HuH-7 (cell line): ENCODE data around the gene ZNF511.

Experiments used
- DNase-seq: peaks from one replicate; pipeline ENCODE4 v3.0.0; 2011; ENCODE audit warnings: low spot score

ZNF511 gene

DNA sequence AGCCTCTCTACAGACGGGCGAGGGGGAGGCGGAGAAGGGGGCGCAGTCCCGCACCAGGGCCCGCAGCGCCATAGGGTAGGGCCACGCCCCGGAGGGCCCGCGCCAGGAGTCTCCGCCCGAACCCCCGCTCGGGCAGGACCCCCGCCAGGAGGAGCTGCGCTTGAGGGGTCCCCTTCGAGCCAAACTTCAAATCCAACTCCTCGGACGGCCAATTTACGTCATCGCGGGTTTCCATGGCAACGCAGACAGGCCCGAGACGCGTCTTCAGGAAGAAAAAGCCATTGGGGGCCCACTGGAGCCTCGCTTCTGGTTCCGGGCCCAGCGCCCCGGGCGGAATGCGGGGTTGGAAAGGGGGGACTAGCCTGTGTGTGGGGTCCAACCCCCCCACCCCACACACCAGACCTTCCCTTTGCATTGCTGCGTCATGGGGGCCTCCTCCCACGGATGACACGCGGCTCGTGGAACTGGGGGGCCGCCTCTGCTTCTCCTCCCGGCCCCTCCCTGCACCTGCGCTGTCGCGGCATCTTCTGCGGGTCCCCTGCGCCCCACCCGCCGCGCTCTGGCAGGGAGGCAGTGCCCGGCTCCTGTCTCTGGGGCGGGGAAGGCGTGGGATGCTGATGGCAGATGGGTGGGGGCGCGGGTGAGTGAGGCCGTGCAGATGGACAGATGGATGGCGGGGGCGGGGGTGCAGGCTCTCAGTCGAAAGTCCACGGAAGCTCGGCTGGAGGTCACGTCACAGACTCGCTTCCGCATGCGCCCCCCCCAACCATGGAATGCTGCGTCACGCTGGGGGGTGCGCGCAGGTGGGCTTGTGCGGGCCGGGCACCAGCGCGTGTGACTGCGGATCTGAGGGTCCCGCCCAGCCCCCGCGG is 26.8 kb downstream of the ZNF511 start:
- DNase-seq, result no peak

DNA sequence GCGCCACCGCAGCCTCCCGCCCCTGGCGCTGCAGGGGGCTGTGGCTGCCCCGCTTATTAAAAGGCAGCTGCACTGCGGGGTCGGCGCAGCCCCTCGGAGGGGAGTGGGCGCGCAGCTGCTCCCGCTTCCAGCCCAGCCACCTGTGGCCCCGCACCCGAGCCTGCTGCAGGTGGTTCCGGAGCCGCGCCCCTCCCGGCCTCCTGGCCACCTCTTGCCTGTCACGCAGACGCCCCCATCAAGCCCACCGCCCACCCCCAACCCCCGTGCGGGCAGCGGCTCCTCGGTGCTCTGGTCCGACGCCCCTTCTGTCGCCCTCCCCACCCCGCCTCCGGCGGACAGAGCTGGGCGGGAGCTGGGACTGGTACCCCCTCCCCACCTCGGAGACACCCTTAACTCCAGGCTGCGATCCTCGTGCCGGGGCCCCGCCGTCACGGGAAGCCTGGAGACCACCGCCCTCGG is 27.4 kb downstream of the ZNF511 start:
- DNase-seq, result no peak

DNA sequence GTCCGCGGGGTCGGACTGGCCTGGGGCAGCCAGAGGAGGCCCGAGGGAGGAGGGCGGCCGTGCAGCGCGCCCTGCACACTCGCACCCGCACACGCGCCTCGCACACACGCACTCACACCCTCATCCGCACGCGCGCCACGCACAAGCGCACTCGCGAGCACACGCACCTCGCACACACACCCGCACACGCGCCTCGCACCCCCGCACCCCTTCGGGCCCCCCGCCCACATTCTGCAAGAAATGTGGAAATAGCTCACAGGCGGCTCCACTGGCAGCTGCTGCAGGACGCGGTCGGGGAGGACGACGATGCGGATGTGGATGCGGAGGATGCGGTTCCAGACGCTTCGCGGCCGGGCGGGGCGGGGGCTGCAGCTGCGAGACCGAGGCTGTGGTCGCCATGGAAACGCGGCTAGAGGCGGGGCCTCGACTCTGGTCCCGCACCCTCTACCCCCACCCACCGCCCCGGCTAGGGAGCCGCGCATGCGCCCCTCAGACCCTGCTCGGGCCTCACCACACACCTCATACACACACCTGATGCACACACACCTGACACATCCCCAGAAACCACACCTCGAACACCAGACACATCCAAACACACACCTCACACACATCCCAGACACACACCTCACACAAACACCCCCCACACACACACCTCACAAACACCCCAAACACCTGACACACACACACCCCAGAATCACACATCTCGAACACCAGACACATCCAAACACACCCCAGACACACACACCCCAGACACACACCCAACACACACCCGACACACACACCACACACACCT is 28.1 kb downstream of the ZNF511 start, which contains the start of gene CALY:
TSS of gene CALY (minus strand) at position 320 of the 793 bp plus-strand sequence. CDS start 7,907 bp downstream, outside the sequence.
- peak; percentile 67 for DNase-seq

DNA sequence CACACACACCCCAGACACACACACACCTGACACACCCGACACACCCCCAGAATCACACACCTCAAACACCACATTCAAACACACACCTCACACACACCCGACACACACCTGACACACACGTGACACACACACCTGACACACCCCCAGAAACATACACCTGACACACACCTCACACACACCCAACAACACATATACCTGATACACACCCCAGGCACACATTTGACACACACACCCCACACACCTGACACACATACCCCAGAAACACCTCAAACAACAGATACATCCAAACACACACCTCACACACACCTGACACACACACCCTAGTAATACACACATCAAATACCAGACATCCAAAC is 28.6 kb downstream of the ZNF511 start:
- DNase-seq, result no peak

DNA sequence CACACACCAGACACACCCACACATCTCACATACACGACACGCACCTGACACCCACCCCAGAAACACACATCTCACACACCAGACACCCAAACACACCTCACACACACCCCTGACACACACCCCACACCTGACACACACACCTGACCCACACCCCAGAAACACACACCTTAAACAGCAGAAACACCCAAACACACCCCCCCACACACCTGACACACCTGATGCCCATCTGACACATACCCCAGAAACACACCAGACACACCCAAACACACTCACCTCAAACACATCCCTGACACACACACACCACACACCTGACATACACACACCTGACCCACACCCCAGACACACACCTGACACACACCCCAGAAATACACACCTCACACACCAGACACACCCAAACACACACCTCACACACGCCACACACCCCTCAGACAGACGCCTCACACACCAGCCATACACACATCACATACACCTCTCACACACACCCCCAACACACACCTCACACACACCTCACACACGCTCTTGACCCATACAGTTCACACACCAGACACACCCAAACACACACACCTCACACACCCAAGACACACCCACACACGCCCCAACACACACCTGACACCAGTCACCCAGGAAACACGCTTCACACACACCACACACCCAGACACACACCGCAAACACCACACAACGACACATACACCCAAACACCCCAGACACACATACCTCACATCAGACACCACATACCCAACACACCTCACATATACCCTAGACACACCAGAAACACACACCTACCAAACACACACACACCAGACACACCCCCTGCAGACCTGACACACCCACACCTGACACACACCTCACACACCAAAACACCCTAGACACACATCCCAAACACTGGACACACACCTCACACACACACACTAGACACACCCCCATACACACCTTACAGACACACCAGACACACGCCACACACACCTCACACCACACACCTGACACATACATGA is 29.7 kb downstream of the ZNF511 start:
- no peak for DNase-seq

DNA sequence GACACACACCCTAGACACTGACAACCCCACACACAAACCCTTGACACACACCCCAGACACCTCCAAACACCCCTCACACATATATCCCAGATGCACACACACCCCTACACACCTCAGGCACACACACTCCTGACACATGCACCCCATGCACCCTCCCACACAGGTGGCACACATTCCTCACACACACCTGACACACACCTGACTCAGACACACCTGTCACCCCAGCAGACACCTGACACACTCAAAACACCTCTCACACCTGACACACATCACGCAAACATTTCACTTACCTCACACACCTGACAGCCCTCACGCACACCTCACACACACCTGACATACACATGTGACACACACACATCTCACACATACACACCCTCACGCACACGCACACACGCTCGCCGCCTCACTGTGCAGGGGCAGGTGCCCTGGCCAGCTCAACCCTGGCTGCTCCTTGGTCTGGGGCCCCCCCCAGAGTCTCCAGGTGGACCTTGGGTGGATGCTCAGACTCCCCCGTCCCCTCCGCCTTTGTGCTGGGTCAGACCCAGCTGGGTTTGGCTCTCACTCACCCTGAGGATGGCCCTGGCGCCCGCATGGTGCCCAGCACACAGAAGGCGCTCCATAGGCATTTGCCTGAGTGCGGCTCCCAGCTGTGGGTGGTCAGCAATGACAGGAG is 31.1 kb downstream of the ZNF511 start:
- no peak for DNase-seq

DNA sequence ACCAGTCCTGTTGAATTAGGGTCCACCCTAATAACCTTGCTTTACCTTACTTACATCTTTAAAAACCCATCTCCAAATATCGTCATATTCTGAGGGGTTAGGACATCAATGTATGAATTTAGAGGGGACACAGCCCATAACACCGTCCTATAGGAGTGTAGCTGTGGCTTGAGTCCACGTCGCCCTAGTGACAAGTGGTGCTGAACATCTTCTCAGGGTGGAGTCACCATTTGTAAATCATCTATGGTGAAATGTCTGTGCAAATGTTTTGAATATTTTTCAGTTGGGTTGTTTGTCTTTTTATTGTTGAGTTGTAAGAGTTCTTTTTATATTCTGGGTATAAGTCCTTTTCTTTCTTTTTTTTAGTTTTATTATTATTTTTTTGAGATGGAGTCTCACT is 33.3 kb downstream of the ZNF511 start:
- no peak for DNase-seq

DNA sequence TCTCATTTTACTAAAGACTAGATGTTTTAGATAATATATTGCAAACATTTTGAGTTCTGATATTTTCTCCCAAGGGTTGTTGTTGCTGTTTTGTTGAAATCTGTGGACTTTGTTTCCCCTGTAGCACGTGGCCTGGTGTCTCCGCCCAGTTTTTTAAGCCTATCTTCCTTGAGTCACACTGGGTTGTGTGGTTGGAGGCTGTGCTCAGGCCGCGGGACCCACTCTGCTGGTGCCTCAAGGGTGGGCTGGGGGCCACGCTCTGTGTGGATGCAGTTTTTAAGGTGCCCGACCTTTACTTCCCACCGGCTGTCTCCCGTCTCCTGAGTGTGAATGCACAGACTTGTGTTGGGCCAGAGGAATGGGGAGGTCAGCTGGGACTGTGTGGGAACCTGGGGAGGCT is 34.2 kb downstream of the ZNF511 start:
- no peak for DNase-seq

DNA sequence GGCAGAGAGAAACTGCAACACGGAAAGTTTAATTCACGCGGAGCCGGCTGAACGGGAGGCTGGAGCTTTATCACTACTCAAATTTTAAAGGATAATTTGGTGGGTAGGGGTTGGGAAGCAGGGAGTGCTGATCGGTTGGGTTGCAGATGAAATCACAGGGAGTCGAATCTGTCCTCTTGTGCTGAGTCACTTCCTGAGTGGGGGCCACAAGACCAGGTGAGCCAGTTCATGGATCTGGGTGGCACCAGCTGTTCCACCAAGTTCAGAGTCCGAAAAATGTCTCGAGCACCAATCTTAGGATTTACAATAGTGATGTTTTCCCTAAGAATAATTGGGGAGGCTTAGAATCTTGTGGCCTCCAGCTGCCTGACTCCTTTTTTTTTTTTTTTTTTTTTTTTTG is 34.8 kb downstream of the ZNF511 start:
- no peak for DNase-seq

DNA sequence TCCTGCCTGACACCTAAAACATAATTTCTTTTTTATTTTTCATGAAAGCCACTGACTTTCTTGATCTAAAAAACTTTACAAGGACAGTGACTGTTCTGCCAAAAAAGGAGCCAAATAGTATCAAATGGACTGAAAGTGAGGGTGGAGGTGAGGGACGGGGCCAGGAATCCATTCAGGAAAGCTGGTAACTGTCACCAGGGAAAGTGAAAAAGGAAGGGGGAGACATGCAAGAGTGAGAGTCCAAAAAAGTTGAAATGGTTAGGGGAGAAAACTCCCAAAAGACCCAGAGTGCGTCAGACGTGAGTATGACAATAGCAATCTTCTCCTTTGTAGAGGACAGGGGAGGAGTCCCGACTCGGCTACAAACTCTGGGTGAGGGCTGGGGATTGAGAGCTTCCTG is 35.5 kb downstream of the ZNF511 start:
- DNase-seq, result no peak

DNA sequence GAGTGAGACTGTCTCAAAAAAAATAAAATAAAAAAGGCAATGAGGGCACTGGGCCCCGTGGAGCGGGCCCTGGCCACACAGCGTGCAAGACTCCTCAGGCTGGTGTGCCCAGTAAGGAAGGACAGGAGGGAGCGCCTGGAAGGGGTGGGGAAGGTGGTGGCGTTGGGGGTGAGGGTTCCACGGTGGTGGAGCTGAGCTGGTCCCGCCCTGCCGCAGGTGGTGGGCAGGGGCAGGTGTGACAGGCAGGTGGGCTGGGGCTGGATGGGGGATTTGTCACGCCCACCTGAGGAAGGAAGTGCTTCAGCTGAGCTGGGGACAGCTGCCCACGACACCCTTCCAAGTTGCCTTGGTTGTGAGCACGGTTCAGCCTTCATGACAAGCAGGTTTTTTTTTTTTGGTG is 37.7 kb downstream of the ZNF511 start:
- no peak for DNase-seq

DNA sequence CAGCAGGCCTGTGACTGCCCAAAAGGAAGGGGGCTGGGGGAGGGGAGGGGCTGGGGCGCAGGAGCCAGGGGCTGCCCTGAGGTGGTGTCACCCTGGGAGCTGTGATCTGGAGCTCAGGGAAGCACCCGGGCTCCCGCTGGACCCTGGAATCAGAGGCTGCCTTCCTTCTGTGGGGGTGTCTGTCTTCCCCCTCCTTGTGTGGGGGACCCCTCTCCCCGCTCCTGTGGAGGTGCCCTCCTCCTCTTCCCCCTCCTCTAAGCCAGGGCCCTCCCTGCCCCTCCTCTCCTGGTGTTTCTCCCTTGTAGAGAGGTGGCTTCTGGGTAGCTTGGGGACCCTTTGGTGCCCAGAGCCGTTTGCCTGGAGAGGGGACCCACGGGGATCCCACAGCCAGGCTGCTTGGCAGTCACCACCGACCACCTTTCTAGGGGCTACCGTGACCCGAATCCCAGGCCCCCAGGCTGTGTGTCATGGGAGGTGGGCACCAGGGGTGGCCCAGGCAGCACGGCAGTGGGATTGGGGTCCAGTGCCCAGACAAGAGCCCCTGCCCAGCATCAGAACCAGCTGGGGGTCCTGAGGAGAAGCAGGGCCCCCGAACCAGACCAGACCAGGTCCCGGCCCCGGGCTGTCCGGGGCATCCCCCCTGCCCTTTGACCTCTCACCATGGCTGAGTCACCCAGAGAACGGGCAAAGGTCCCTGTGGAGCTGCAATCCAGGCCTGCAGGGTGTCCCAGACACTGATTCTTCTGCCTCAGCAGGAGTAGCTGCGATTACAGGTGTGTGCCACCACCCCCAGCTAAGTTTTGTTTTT is 39.2 kb downstream of the ZNF511 start:
- DNase-seq, result peak; percentile 80

DNA sequence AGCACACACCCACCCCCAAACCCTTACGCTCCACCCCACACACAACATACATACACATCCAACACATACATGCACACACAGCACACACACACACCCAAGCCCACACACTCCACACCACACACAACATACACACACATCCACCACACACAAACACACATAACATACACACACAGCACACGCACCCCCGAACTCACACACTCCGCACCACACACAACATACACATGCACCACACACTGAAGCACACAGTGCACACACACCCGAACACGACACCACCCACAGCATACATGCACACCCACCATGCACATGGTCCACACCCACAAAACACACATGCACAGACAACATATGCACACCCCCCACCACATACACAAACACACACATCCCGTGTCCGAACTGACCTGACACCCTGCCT is 40.5 kb downstream of the ZNF511 start:
- no peak for DNase-seq

DNA sequence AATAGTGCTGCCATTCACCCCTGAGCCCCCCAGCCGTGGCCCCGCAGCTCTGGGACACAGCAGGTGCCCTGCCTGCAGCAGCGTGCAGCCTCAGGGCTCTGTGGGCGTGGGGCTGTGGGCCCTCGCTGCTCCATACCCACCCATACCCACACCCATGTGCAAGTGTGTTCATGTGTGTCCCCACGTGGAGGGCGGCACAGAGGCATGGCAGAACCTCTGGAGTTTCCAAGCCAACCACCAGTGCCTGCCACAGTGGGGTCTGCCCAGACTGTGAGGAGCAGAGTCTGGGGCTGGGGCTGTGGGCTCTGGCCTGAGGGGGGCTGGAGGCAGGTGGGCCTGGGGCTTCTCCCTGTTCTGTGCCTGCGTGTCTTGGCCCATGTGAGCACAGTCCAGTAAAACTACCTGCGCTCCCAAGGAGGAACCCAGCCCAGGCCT is 40.9 kb downstream of the ZNF511 start:
- no peak for DNase-seq

DNA sequence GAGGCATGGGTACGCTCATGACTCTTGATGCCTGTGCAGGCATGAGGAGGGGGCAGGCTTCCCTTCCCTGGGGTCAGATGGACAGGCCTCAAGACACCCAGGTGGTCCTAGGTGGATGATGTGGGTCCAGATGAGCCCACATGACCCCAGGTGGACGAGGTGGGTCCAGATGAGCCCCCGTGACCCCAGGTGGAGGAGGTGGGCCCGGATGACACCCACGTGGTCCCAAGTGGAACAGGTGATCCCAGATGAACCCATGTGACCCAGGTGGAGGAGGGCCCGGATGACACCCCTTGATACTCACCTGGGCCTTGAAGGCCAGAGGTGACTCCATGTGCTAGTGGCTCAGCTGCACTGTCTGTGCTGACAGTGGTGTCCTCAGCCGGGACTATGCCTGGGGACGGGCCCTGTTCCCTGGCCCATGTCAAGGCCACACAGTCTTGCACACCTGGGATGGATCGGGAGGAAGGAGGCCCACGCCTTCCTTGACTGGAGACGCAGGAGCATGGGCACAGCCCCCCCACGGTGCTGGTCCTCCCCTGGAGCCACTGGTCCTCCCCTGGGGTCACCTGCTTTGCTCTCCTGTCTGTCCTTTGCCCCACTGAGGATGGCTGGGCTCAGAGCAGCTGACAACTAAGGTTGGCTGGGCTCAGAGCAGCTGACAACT is 41.7 kb downstream of the ZNF511 start:
- no peak for DNase-seq

DNA sequence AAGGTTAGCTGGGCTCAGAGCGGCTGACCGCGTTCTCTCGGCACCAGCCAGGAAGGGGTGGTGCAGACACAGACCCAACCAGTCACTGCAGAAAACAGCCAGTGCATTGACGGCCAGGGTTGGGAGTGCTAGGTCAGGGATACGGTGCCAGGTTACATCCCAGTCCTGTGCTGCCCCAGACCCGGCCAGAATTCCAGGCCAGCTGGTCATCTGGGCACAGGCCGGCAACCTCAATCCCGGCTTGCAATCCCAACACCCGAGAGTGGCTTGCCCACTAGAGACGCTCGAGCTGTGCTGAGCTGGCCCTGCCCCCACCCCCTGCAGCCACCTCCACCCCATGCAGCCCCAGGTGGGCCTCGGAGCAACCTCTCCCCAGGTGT is 42.2 kb downstream of the ZNF511 start:
- DNase-seq, result no peak

DNA sequence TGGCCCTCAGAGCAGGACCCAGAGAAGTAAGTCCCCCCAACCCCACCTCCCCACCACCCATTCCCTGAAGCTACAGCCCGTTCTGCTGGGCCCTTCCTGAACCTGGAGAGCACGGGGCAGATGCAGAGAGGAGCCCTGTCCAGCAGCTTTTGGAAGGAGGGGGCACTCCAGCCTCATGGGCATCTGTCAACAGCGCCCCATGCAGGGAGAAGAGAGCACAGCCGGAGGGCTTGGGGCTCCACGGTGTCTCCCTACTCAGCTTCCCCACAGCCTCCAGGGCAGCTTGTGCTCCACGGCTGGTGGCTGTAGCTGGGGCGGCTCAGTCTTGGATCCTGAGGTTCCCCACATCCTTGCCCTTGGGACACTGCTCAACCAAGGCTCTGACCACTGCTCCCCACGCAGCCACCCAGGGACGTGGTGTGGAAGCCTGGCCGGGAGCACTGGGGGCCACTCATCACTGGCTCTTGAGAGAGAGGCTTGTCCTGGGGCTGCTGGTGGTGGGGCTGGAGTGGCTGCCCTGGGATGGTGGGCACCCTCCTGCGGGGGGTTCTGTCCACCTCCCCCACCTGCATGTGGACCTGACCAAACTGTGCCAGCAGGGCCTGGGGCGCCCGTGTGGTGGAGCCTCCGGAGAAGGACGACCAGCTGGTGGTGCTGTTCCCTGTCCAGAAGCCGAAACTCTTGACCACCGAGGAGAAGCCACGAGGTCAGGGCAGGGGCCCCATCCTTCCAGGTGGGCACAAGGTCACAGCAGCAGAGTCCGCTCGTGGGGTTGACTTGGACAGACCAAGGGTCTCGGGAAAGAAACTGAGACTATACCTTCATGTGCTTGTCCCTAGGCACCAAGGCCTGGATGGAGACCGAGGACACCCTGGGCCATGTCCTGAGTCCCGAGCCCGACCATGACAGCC is 42.9 kb downstream of the ZNF511 start:
- DNase-seq, result no peak

DNA sequence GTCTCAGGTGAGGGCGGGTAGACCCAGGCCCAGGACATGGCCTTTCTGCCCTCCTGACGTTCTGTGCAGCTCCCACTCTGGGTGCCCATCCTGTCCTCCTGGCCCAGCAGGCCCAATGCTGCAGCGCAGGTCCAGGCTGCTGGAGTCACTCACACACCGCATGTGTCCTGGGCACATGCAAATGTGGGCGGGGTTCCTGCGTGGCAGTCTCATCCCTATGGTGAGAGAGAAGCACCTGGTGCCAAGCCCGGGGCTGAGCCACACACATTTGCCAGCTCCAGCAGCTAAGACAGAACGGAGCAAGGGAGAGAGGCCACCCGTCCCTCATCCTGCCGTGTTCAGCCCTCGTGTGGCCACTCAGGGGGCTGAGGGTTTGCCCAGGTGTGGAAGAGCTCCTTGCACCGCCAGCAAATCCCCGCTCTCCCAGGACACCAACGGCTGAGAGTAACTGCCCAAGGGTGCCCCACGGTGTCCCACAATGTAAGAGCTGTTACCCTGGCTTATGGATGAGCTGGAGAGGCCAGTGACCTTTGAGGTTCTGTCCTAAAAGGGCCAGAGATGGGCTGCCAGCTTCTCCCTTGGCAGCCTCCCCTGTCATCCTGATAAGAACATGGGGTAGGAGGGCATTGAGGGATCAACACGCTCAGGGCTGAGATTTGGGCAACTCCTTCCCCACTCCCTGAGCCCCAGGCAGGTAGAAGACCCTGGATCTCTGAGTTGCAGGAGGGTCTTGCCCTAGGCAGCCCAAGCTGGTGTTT is 44.7 kb downstream of the ZNF511 start:
- DNase-seq, result no peak
